GM15510 (cell line): Measurements from ENCODE around the gene ISLR2.

Experiments used
- POLR2A ChIP-seq: IDR thresholded peaks from 3 replicates; pipeline ENCODE4 v1.6.1; 2011; ENCODE audit warnings: borderline replicate concordance; ENCODE audit not compliant: insufficient read length; ENCODE audit errors: extremely low read depth

Gene ISLR2

GRCh38 chr15:74170071-74170844 lies 39.9 kb downstream of the ISLR2 start:
- no peak for TF ChIP-seq POLR2A

- TF ChIP-seq POLR2A: no peak
Measured at GRCh38 chr15:74170875-74171578, 40.6 kb downstream of the ISLR2 start.

- no peak for TF ChIP-seq POLR2A
Measured at GRCh38 chr15:74171965-74172541, 41.7 kb downstream of the ISLR2 start.

- no peak for TF ChIP-seq POLR2A
Measured at GRCh38 chr15:74172701-74173379, 42.5 kb downstream of the ISLR2 start.

GRCh38 chr15:74173380-74174218 lies 43.2 kb downstream of the ISLR2 start, which contains the start of gene ISLR:
Gene ISLR (plus strand): TSS chr15:74173710. CDS start chr15:74174859, 1,149 bp downstream.
- TF ChIP-seq POLR2A: no peak

- TF ChIP-seq POLR2A: no peak
Measured at GRCh38 chr15:74174219-74174957, 44.0 kb downstream of the ISLR2 start.

GRCh38 chr15:74174958-74175253 lies 44.5 kb downstream of the ISLR2 start:
- TF ChIP-seq POLR2A: no peak

- no peak for TF ChIP-seq POLR2A
Measured at GRCh38 chr15:74175271-74176191, 45.1 kb downstream of the ISLR2 start.

GRCh38 chr15:74176262-74177214 lies 46.2 kb downstream of the ISLR2 start:
- no peak for TF ChIP-seq POLR2A

GRCh38 chr15:74178326-74179100 lies 48.1 kb downstream of the ISLR2 start:
- TF ChIP-seq POLR2A: no peak
